ENCODE measurements around the gene CXorf38. TPM values are rescaled to one million over a fixed set of nuclear protein-coding genes. Genes with fewer than 3 reads are reported as not detected.

CXorf38 gene
- total and polyA plus RNA-seq, 2 donors (not counting 1 experiment from before 2014, with no cell fraction given), result 12.4 to 14.7 TPM

DNA sequence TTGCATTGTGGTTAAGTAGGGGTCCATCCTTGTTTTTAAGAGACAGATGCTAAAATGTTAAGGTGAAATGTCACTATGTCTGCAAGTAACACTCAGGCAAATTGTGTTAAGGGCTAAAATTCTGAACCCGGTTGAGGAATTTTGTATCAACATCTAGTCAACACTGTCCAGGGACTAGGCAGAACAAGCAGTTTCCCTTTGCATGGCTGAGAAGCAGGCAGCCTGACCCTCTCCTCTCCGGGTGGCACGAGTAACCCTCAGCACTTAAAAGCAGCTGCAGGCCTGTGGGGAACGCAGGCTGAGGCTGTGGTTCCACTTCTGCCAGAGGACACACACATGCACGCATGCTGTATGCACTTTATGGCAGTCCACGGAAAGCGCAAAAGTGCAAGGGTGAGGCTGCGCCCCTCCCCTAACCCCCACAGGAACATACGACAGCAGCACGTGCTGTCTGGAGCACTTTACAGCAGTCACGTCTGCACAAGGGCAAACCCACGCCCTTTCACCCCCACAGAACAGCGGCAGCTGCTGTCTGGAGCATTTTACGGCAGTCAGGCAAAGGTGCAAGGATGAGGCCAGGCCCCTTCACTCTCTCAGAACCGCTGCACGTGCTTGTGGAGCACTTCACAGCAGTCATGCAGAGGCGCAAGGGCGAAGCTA, 24.8 kb downstream of the CXorf38 start:
- Histone ChIP-seq H3K4me1 (ENCODE audit: control insufficient read depth, extremely low read depth, insufficient read depth, low read length) (no peaks in the 10 kb centered on the region), H3K9ac (ENCODE audit: insufficient read depth, low read length) (no peak overlapping the region), H2AFZ (ENCODE audit: low read length) (no peak overlapping the region), H3K4me3 (replicated peaks in 1 of 4; ENCODE audit: control extremely low read depth in 1 of 4, insufficient read depth in 1 of 4, low read depth in 3 of 4, low read length in 4 of 4) (no peak overlapping the region), H3K27ac (ENCODE audit: insufficient read depth, low read length) (no peak overlapping the region), H3K4me2 (ENCODE audit: extremely low read depth, insufficient read depth, low read length) (no peak overlapping the region), H3K27me3 (ENCODE audit: control insufficient read depth, insufficient read depth, low read length) (no peaks in the 10 kb centered on the region), H4K20me1 (ENCODE audit: control insufficient read depth, extremely low read depth, insufficient read depth, low read length) (no peaks in the 10 kb centered on the region), H3K79me2 (ENCODE audit: control insufficient read depth, insufficient read depth, low read length) (no peaks in the 10 kb centered on the region), H3K36me3 (ENCODE audit: control insufficient read depth, insufficient read depth, low read length) (no peaks in the 10 kb centered on the region), H3K9me3 (ENCODE audit: control insufficient read depth, insufficient read depth, low read depth, low read length) (no peaks in the 10 kb centered on the region)
- no peak for DNase-seq (ENCODE audit: low read depth in 2 of 2)
- TF ChIP-seq EZH2 (IDR thresholded peaks at IDR 0.05; ENCODE audit: low read length, missing control alignments) (no peak), CTCF (conservative IDR thresholded peaks at IDR 0.05 in 1 of 2, IDR thresholded peaks at IDR 0.05 in 1 of 2; ENCODE audit: low read depth in 1 of 2, low read length in 2 of 2) (no peak)

- Histone ChIP-seq H4K20me1 (ENCODE audit: control insufficient read depth, extremely low read depth, insufficient read depth, low read length) (no peaks in the 10 kb centered on the region), H3K79me2 (ENCODE audit: control insufficient read depth, insufficient read depth, low read length) (no peaks in the 10 kb centered on the region), H3K9me3 (ENCODE audit: control insufficient read depth, insufficient read depth, low read depth, low read length) (no peaks in the 10 kb centered on the region), H3K9ac (ENCODE audit: insufficient read depth, low read length) (no peak overlapping the region), H3K27ac (ENCODE audit: insufficient read depth, low read length) (no peak overlapping the region), H2AFZ (ENCODE audit: low read length) (no peak overlapping the region), H3K4me2 (ENCODE audit: extremely low read depth, insufficient read depth, low read length) (no peak overlapping the region), H3K27me3 (ENCODE audit: control insufficient read depth, insufficient read depth, low read length) (no peaks in the 10 kb centered on the region), H3K36me3 (ENCODE audit: control insufficient read depth, insufficient read depth, low read length) (no peaks in the 10 kb centered on the region), H3K4me1 (ENCODE audit: control insufficient read depth, extremely low read depth, insufficient read depth, low read length) (no peaks in the 10 kb centered on the region), H3K4me3 (replicated peaks in 1 of 4; ENCODE audit: control extremely low read depth in 1 of 4, insufficient read depth in 1 of 4, low read depth in 3 of 4, low read length in 4 of 4) (no peak overlapping the region)
- TF ChIP-seq EZH2 (IDR thresholded peaks at IDR 0.05; ENCODE audit: low read length, missing control alignments) (no peak), CTCF (conservative IDR thresholded peaks at IDR 0.05 in 1 of 2, IDR thresholded peaks at IDR 0.05 in 1 of 2; ENCODE audit: low read depth in 1 of 2, low read length in 2 of 2) (no peak)
- DNase-seq (ENCODE audit: low read depth in 2 of 2), result peak in 1 of 2 donors; percentile 7
Measured at GRCh38 chrX:40617566-40617965, 29.8 kb downstream of the CXorf38 start.

GRCh38 chrX:40615976-40616375, 31.4 kb downstream of the CXorf38 start:
- Histone ChIP-seq H3K36me3 (ENCODE audit: control insufficient read depth, insufficient read depth, low read length) (no peaks in the 10 kb centered on the region), H3K9ac (ENCODE audit: insufficient read depth, low read length) (no peak overlapping the region), H3K4me3 (replicated peaks in 1 of 4; ENCODE audit: control extremely low read depth in 1 of 4, insufficient read depth in 1 of 4, low read depth in 3 of 4, low read length in 4 of 4) (no peak overlapping the region)

More at GRCh38 chrX:40615976-40616375, 31.4 kb downstream of the CXorf38 start:
- TF ChIP-seq CTCF (conservative IDR thresholded peaks at IDR 0.05 in 1 of 2, IDR thresholded peaks at IDR 0.05 in 1 of 2; ENCODE audit: low read depth in 1 of 2, low read length in 2 of 2) (no peak), EZH2 (IDR thresholded peaks at IDR 0.05; ENCODE audit: low read length, missing control alignments) (no peak)
- Histone ChIP-seq H3K9me3 (ENCODE audit: control insufficient read depth, insufficient read depth, low read depth, low read length) (no peaks in the 10 kb centered on the region), H4K20me1 (ENCODE audit: control insufficient read depth, extremely low read depth, insufficient read depth, low read length) (no peaks in the 10 kb centered on the region), H3K27me3 (ENCODE audit: control insufficient read depth, insufficient read depth, low read length) (no peaks in the 10 kb centered on the region), H3K27ac (ENCODE audit: insufficient read depth, low read length) (no peak overlapping the region), H3K4me1 (ENCODE audit: control insufficient read depth, extremely low read depth, insufficient read depth, low read length) (no peaks in the 10 kb centered on the region), H3K79me2 (ENCODE audit: control insufficient read depth, insufficient read depth, low read length) (no peaks in the 10 kb centered on the region), H2AFZ (ENCODE audit: low read length) (no peak overlapping the region), H3K4me2 (ENCODE audit: extremely low read depth, insufficient read depth, low read length) (no peak overlapping the region)
- no peak for DNase-seq (ENCODE audit: low read depth in 2 of 2)

Measured in fibroblast of lung (primary cell).